Stimulated activated CD8-positive, alpha-beta memory T cell treated with anti-CD3 and anti-CD28 coated beads, Interleukin-7, amount 100 ng/mL, for 1 hour (primary cell): ENCODE results near the gene DLEC1.
A peak's percentile ranks its signal among the peaks of the same experiment; 100 is the strongest.

Source experiments
- DNase-seq, 2 donors: peaks; one replicate each; pipeline ENCODE4 v3.0.0-alpha.2; 2020; ENCODE audit warnings: low read depth in 2 of 2

DLEC1 gene

DNA sequence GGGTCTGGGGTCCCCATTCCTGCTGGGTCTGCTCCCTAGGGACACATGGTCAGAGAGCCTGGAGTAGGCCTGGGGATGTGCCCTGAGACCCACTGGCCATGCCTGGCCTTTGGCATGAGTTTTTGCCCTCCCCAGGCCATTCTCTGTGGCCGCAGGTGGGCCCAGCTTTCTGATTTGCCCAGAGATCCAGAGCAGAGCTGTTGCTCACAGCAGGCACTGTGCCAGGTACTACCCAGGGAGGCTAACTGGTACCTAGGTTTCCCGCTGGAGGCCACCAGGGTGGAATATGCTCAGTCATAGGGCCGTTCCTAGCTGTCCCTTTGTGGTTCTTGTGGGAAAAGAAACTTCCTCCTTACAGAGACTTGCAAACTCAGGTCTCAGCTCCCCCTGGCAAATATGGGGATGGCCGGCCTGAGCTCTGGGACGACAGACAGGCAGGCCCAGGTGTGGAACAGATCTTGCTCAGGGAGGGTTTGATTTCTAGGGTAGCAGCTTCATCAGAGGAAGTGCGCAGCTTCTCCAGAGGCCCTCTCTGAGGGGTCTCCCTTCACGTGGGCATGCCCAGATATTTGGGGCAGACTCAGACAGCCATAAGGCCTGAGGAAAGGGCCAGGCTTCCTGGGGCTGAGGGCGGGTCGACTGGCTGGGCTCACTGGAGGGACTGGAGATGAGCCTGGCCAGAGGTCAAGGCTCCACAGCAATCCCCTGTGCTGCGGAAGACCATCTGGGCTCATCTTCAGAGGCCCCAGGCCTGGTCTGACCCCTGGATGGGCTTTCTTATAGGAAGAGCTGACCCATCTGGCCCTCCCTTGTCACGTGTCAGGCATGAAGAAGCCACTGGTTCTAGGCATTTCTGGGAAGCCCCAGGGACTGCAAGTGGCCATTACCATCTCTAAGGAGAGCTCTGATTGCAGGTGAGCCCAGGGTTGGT lies 69.9 kb downstream of the DLEC1 start:
- DNase-seq: no peak

DNA sequence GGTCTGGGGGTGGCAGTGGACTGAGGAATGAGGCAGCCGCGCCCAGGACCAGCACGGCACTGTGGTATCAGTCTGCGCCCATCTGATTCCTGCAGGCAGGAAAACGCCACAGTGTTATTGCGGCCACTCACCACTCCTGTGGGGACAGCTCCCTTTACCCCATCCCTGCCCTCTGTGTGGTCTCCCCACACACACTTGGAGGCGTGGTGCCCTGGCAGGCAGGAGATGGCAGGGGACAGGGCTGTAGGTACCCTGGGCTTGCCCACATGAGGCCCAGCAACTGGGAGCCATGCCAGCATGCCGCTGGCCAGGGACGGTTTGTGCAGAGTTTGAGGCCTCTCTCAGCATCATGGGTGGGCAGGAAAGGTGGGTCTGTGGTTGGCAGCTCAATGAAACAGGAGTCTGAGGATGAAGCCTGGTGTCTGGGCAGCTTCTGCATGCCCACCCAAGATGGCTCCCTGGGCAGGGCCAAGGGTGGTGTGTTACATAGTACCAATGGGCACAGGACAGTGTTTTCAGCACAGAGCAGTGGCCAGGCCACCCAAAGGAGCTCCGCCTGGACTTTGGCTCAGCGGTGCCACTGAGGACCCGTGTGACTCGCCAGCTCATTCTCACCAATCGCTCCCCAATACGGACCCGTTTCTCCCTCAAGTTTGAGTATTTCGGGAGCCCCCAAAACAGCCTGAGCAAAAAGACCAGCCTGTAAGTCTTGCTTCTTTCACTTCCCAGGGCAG lies 70.7 kb downstream of the DLEC1 start:
- no peak for DNase-seq

DNA sequence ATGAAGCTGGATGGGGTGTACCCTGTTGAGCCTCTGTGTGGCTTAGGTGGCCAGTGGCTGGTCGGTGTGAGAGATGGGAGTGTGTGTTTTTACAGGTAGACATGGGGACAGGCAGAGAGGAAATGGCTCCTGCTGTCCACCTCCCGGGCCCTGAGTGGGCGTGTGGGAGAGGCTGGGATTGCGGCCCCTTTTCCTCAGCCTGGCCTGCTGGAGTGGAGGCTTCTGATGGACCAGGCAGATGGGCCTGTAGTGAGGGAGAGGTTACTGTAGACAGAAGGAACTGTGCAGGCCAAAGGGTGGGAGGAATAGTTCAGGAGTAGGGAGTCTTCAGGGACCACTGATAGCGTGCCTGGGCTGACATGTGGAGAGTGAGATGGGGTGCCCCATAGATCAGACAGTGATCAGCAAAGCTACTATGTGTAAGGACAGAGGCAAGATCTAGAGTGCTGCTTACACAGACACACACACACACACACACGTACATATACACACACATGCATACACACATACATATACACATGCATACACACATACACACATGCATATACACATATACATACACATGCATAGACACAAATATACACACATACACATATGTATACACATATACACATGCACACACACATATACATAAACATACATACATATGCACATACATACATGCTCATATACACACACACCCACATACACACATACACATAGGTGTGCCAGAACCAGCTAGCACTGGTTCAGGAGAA lies 71.5 kb downstream of the DLEC1 start:
- DNase-seq: no peak

DNA sequence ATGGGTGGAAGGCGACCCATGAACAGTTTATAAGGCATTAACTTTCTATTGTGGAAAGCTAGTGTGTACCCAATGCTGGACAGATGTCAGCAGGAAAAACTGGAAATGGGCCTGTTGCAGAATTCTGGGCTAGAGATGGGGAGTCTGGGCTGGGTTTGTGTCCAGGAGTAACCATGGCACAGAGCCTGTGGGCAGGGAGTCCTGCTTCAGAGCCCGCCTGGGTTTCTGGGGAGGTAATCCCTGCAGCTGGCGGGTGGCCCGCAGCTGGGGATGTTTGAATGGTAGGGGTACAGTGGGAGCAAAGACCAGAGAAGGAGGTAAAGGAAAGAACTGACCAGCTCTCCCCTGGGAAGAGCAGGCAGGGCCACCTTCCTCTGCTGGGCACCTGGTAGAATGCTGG lies 72.2 kb downstream of the DLEC1 start:
- DNase-seq: no peak

DNA sequence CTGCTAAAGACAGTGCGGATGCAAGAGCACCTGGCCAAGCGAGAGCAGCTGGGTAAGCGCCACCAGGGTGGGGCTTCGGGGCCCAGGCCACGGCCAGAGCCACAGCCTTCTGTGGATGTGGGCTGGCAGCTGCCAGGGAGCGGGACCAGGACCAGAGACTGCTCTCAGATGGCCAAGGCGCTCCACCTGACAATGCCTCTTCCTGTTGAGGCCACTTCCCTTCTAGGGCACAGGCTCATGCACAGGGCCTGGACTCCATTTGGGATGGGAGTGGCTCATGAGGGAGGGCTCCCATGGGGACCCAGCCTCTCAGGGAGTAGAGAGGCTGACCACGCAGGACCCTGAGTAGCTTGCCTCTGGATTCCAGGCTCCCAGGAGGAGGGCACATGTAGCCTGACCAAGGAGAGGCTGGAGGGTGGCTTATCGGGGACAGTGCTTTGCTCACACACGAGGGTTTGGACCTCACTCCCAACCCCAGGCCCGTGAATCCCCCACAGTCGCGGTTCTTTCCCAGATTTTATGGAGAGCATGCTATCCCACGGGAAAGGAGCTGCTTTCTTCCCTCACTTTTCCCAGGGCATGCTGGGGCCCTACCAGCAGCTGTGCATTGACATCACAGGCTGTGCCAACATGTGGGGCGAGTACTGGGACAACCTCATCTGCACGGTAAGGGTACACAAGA lies 72.8 kb downstream of the DLEC1 start:
- DNase-seq: no peak

DNA sequence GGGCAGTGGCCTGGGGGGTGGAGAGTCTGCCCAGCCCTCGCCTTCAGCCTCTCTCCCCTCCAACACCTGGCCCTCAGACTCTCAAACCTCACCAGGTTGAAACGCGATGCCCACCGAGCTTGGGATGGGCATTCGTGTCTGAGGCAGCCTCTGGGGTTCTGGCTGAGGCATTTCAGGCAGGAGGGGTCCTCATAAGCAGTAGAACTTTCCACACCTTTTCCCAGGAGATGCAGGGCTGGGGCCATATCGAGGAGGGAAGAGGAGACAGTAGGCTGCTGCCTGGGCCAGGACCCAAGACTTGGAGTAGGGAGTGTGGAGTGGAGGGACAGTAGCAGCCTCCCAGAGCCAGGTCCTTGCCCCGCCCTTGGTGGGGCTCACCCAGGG lies 73.4 kb downstream of the DLEC1 start:
- DNase-seq: no peak

DNA sequence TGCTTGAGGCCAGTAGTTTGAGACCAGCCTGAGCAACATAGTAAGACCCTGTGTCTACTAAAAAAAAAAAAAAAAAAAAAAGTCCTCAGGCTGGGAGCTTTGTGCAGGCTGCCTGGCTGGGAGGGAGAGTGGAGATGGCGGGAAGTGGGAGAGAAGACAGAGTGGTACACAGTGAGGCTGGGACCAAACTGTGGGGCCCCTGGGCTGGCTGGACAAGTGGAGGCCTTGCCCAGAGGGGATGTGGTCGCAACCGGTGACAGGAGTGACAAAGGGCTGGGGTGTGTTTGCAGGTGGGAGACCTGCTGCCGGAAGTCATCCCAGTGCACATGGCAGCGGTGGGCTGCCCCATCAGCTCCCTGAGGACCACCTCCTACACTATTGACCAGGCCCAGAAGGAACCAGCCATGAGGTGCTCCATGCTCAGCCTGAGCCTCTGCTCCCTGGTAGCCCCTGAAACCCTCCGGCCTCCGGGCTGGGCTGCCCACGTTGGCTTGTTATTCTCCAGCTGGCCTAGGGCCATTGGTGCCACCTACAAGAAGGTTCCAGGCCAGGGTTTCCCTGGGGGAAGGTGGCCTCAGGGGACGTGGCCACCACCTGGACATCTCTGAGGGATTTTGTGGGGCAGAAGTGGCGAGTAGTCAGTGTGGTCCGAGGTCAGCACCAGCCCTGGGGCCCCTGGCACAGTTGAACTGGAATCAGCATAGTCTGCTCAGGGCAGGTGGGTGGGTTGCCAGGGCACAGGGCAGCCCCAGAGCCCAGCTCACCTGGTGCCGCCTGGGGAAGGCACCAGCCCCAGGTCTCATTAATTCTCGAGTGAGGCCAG lies 75.3 kb downstream of the DLEC1 start:
- DNase-seq: no peak

DNA sequence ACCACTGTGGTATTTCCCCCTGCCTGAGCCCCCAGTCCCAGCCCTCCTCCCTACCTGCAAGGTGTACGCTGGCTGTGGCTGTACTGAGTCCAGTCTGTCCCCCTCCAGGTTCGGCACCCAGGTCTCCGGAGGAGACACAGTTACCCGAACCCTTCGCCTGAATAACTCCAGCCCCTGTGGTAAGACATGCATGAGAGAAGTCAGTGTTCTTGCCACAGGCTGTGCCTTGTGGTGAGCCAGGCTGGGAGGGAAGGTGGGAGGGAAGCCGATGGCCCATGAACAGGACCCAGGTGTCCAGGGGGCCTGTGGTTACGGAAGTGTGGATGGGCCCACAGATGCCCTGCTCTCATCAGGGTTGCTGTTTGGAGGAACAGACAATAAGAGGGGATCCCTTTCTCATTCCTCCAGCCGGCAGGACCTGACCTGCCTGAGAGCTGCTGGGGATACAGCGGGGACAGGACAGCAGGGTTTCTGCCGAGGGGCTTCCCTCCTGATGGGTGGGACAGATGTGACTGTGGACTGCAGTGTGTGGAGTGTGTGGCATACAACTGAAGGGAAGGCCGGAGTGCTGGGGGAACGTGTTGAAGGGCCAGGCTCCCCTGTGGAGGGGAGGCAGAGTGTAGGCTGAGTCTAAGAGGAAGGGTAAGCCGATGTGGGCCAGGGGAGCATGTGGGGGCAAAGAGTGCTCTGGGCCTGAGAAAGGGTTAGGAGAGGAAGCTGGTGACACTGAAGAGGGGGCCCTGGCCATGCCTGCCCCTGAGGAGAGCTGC lies 76.1 kb downstream of the DLEC1 start:
- no peak for DNase-seq

DNA sequence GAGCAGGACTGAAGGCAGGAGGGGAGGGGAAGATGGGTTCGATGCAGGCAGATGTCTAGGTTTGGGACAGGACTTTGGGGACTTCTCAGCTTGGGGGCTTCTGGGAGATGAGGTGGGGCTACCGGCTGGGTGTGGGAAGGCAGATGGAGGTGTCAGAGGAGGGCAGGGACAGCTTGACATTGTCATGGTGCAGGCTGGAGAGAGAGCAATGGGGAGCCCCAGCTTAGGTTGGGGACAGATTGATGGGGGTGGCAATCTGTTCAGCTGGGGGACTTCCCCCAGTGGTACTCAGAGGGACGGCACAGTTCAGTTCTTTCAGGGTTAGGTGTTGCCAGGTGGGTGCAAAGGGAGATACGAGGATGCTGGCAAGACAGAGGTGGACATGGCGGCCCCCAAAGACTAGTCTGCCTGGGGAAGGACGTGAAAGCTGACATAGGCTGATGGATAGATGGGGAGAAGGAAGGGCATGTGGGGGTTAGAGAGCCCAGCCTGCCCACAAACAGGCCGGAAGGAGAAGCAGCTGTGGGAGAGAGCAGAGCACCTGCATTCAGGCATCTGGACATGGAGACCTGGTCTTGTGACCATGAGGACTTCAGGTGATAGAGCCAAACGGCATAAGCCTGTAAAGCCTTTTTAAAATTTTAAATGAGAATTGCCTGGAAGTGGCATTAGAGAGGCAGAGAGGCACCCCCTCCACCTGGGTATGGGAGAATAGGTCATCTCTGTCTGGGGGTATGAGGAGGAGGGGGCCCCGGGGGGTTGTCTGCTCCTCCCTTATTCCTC lies 76.8 kb downstream of the DLEC1 start:
- DNase-seq: no peak

DNA sequence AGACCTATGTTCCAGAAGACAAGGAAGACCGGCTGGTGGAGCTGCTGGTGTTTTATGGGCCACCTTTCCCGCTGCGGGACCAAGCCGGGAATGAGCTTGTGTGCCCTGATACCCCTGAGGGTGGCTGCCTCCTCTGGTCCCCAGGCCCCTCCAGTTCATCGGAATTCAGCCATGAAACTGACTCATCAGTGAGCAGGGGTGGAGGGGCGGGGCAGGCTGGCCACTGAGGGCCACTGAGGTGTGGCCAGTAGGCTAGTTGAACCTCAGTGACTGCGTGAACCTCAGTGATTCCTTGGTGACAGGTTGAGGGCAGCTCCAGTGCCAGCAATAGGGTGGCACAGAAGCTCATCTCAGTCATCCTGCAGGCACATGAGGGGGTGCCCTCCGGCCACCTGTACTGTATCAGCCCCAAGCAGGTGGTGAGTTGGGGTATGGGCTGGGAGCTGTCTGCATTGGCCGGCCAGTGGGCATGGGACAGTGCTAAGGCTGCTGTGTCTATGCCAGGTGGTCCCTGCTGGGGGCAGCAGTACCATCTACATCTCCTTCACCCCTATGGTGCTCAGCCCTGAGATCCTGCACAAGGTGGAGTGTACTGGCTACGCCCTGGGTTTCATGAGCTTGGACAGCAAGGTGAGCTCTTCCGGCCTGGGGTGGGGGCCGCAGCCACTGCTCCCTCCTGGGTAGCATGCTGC lies 77.6 kb downstream of the DLEC1 start:
- DNase-seq: no peak

DNA sequence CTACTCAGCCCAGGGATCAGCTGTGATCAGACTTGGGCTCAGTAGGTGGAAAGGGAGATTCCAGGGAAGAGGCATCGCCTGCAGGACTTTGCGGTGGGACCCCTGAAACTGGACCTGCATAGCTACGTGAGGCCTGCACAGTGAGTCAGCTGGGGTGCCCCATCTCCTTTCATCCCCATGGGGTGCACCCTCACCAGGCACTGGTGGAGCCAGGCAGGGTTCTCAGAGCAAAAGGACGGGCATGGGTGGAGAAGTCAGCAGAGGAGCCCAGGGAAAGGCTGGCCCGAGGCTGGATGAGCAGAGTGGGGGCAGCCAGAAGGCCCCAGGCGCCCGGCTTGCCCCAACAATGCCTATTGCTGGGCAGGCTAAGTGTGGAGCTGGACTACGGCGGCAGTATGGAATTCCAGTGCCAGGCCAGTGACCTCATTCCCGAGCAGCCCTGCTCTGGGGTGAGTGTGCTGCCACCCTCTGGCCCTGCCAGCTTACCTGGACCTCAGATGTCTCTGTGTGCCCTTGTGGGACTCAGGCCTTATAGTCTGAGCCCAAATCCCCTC lies 78.2 kb downstream of the DLEC1 start:
- no peak for DNase-seq

DNA sequence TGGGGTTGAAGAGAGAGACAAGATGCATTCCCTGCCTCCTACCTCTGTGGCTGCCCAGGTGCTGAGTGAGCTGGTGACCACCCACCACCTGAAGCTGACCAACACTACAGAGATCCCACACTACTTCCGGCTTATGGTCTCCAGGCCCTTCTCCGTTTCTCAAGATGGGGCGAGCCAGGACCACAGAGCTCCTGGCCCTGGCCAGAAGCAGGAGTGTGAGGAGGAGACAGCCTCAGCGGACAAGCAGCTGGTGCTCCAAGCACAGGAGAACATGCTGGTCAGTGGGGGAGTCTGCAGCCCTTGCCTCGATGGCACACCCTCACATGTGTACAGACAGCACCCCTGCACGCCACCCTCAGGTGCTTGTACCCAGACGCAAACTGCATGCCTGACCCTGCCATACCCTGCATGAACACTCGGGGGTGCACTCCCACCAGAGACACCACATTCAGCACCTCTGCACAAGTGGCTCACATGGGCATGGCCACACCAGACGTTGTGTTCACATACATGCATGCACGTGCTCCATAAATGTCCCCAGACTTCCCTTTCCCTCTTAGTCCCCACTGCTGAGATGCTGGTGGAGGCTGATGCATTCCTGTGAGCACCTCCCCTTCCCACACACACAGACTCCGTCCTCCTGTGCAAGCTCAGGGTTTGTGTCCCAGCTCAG lies 78.9 kb downstream of the DLEC1 start:
- peak in 1 of 2 donors; percentile 53 for DNase-seq

DNA sequence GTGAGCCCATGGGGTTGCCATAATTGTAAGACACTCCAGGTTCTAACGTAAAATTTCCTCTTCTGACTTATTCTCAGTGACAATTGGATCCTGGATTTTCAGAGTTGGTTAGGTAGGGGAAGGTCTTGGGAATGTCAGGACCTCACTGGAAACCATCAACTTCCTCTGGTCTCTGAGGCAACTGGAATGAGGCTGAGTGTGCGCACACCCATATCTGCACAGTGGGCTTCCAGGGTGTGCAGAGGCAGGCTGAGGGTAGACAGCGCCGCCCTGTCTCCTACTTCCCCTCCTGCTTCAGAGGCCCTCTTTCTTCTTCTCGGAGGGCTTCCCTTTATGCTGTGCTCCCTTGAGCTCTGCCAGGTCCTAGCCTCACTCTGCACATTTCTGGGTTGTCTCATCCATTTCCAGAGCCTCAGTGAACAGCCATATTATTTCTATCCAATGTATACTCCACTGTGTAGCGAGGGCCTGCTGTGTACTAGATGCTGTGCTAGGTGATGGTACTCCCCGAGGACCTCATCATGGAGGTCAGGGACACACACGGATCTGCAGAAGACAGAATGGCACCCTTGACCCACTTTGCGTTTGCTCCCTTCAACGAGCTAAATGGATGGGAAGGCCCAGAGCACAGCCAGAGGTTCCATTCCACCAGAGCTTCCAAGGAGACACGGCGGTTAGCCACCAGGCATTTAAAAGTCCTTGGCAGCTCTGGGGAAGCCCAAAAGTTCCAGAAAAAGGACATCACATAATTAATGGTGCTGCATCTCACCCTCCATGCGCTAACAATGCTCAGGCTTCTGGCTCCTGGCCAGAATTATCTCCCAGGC lies 79.6 kb downstream of the DLEC1 start:
- DNase-seq: no peak

DNA sequence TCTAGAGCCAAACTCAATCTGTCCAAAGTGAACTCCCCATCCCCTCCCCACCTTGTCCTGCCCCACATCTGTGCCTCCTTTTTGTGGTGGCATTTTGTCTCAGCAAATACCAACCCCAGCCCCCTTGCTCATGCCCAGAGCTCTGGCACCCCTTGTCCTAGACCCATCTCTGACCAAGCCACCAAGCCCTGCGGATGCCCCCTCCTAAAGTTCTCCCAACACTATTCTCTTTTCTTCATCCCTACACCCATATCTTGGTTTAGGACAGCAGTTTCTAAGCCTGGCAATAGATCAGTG lies 80.2 kb downstream of the DLEC1 start:
- no peak for DNase-seq

DNA sequence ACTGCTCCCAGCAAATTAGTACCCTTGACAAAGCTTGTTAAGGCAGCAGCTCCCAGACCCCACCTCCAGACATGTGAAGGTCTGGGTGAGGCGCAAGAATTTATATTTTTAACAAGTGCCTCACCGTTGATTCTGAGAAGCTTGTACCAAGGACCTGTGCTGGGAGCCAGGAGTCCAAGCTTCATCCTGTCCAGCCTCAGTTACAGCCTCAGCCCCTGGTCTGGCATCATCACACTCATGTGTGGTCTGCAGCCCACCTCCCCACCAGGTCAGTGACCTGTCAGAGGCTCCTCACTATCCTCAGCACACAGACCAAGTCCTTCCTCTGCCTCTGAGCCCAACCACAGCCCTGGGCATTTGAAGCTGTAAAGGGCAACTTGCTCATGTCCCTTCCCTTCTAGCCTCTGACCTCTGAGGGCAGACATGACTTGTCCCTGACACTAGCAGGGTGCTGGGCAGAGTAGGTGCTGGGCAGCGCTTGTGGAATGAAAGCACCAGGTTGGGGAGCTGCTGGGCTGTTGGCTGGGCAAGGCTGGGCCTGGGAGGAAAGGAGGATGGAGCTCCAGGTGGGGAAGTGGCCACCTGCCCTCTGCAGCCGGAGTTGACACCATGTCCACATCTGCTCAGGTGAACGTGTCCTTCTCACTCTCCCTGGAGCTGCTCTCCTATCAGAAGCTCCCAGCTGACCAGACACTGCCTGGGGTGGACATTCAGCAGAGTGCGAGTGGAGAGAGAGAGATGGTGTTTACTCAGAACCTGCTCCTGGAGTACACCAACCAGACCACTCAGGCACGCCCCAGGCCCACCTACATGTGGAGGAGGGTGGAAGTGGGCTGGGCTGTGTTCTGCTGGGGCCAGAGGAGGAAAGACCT lies 81.0 kb downstream of the DLEC1 start:
- DNase-seq: no peak
